GM19351 (cell line): Measurements from ENCODE around the gene MBD3L2B.
"Not testable (repeated sequence)": the region's sequence is repeated elsewhere in the genome, so short reads cannot be mapped to it uniquely, and the experiment has no call there.

ENCODE experiments used
- ATAC-seq: cut with Tn5 transposase; IDR thresholded peaks from one replicate; pipeline ENCODE4 v1.9.1; 2021; ENCODE audit warnings: mild to moderate bottlenecking, moderate library complexity; ENCODE audit not compliant: unreplicated experiment

MBD3L2B gene

DNA sequence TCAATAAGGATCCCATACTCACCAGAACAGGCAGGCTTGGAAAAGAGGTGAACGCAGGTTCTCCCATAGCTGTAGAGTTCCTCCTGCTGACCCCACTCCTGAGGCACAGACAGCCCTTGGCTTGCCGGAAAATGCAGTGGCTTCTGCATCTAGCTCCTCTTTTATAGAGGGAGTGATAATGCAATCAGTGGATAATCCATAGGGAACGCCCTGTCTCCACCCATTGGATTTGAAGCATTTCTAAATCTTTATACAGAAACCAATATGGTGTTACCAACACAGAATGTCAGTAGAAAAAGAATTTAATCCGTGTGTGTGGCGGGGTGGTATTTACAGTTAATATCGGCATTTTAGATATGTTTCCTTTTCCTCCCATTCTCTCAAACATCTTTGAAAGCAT, at the start of gene MBD3L2B:
MBD3L2B (minus strand) TSS at position 101 of the 400 bp plus-strand sequence; CDS start at position 67, 34 bp downstream.
- ATAC-seq = not testable (repeated sequence)

DNA sequence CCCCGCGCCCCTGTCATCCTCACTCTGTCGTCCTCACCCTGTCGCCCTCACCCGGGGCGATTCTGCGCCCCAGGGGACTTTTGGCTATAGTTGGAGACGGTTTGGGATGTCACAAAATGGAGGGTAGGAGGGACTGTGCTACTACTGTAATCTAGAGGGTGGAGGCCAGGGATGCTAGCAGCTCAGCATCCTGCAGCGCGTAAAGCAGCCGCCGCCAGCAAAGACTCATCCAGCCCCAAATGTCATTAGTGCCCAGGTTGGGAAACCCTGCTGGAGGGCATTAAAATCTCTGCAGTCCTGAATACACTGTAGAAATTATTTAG, 48.6 kb upstream of the MBD3L2B start:
- peak; percentile 26 for ATAC-seq

DNA sequence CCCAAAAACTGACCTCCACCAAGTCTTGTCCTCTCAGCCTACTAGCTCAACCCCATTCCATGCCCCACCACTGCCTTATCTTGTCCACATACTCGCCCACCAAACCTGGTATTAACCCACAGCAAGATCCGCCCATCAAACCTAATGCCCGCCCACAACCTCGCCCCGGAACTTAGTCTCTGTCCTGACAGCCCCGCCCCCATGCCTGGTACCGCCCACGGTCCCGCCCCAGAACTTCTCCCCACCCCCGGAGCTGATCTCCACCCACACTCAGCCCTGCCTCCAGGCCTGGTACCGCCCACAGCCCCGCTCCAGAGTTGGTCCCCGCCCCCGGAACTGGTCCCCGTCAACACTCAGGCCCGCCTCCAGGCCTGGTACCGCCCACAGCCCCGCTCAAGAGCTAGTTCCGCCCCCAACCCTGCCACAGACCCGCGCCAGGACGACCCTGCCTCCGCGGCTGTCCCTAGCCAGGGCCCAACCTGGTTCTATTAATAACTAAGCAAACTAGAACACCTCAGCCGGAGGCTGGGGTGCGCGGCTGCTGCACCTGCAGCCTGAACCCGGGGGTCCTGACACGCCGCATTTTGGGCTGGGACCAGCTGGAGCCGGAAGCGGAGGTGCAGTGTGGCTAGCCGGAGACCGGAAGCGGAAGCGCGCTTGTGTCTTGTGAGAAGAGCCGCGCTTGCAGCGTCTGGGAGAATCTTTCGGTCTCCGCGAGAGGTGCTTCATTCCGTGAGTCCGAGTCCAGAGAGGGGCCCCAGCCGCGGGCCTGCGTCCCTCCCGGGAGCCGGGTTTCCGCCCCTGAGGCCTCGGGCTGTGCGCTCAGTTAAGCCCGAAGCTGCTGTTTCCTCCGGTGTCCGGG, 48.0 kb upstream of the MBD3L2B start, which contains the start of gene ZNF557:
ZNF557 (plus strand) TSS at position 662 of the 862 bp plus-strand sequence. CDS start 5,372 bp downstream, outside the sequence.
- ATAC-seq = peak; percentile 89

DNA sequence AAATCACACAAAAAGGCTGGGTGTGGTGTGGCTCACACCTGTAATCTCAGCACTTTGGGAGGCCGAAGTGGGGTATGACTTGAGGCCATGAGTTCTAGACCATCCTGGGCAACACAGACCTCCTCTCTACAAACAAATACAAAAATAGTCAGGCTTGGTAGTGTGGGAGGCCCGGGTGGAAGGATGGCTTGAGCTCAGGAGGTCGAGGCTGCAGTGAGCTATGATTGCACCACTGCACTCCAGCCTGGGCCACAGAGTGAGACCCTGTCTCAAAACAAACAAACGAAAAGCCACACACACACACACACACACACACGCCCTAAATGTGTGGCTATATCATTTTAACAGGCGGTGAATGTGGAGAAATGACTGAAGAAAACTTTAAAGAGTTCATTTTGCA, 47.4 kb upstream of the MBD3L2B start:
- no peak for ATAC-seq

DNA sequence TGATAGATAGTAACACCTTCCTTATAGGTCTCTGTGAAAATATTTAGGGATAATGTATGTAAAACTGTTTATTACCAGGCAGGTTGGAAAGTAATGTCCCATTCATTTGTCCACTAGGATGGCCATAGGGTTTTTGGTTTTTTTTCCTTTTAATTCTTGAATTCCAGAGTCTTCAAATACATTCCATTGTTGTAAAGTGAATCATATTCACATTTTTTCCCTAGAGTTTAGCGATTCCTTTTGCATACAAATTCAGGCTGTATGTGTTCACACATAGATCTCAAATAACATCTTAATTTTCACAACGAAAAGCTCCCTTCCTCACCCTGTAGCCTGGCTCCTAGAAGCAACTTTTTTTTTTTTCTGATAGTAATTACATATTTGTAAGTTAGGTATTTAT, 46.5 kb upstream of the MBD3L2B start:
- ATAC-seq = no peak

DNA sequence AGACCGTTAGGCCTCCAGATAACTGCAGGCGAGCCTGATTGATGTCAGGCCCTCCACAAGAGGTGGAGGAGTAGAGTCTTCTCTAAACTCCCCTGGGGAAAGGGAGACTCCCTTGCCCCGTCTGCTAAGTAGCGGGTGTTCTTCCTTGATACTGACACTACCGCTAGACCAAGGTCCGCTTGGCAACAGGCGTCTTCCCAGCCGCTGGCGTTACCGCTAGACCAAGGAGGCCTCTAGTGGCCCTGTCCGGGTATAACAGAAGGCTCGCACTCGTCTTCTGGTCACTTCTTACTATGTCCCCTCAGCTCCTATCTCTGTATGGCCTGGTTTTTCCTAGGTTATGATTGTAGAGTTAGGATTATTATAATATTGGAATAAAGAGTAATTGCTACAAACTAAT, 45.9 kb upstream of the MBD3L2B start:
- ATAC-seq = not testable (repeated sequence)

DNA sequence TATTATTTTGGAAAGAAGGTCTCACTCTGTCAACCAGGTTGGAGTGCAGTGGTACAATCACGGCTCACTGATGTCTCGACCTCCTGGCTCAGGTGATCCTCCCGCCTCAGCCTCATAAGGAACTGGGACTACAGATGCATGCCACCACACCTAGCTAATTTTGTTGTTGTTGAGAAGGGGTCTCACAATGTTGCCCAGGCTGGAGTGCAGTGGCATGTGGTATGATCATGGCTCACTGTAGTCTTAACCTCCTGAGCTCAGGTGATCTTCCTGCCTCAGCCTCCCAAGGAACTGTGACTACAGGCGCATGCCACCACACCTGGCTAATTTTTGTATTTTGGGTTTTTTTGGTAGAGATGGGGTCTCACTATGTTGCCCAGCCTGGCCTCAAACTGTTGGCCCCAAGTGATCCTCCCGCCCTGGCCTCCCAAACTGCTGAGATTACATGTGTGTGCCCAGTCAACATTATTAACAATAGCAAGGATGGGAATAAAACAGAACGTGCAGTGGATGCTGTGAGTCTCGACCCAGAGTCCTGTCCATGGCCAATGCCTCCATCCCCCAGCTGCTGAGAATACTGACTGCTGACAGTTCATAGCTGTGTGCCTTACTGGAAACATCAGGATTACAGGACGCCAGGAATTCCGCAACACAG, 42.7 kb upstream of the MBD3L2B start:
- ATAC-seq = no peak

DNA sequence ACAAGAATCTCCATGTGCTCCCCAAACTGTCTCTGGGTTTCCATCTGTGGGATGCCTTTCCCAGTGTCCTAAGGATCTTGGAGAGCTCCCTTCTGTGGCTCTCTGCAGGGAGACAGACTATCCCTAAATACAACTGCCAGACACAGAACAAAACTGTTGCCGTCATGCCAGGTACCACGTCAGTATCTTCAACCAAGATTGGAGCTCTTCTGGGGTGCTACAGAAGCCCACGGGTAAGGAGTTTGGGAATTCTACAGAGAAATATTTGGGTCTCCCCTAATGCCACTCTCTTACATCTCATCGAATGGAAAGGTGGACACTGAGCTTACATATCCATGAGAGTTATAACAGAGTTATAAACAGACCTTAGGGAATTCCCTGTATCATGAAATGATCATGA, 42.1 kb upstream of the MBD3L2B start:
- ATAC-seq = no peak

DNA sequence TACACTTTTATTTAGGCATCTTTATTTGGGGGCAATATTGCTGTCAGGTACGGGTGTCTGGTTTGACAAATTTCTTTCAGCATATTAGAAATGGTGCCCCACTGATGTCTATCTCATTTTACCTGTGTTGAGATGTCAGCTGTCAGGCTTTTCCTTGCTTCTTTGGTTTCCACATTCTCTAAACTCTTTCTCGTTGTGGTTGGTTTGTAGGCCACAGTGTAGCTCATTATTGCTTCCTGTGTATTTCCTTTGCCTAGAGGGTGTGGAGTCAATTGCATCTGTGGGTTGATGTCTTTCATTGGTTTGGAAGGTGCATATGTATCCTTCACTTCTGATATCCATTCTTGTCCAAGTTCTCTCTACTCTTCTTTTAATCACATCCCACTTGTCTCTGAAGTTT, 38.7 kb upstream of the MBD3L2B start:
- ATAC-seq = not testable (repeated sequence)

DNA sequence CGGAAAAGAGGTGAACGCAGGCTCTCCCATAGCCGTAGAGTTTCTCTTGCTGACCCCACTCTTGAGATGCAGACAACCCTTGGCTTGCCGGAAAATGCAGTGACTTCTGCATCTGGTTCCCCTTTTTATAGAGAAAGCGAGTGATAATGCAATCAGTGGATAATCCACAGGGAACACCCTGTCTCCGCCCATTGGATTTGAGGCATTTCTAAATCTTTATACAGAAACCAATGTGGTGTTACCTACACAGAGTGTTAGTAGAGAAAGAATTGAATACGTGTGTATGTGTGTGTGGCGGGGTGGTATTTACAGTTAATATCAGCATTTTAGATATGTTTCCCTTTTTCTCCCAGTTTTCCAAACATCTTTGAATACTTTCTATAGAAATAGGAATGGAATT, 37.3 kb upstream of the MBD3L2B start, which contains the start of gene MBD3L3:
MBD3L3 (minus strand) TSS at position 101 of the 400 bp plus-strand sequence; CDS start at position 30, 71 bp downstream.
- not testable (repeated sequence) for ATAC-seq

DNA sequence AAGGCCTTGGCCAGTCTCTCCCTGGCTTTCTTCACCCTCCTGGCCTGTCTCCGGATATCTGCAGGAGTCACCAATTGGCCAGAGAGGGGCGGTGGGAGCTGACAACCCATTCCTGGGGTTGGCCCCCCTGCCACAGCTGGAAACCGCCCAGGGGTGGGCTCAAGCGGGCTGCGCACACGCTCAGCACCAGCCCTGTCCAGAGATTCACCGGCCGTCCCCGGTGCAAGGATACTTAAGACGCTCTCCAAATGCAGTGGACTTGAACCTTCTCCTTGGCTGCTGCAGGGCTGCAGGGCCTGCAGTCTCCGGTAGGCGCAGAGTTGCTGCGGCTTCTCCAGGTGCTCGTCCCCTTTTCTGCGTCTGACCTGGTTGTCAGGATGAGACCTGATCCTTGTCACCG, 35.1 kb upstream of the MBD3L2B start:
- ATAC-seq = not testable (repeated sequence)

DNA sequence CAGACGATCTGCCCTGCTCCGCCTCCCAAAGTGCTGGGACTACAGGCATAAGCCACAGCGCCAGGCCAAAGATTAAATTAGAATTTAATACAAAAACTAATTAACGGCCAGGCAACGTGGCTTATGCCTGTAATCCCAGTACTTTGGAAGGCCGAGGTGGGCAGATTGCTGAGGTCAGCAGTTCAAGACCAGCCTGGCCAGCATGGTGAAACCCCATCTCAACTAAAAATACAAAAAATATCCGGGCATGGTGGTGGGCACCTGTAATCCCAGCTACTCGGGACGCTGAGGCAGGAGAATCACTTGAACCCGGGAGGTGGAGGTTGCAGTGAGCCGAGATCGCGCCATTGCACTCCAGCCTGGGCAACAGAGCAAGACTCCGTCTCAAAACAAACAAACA, 34.4 kb upstream of the MBD3L2B start:
- not testable (repeated sequence) for ATAC-seq

DNA sequence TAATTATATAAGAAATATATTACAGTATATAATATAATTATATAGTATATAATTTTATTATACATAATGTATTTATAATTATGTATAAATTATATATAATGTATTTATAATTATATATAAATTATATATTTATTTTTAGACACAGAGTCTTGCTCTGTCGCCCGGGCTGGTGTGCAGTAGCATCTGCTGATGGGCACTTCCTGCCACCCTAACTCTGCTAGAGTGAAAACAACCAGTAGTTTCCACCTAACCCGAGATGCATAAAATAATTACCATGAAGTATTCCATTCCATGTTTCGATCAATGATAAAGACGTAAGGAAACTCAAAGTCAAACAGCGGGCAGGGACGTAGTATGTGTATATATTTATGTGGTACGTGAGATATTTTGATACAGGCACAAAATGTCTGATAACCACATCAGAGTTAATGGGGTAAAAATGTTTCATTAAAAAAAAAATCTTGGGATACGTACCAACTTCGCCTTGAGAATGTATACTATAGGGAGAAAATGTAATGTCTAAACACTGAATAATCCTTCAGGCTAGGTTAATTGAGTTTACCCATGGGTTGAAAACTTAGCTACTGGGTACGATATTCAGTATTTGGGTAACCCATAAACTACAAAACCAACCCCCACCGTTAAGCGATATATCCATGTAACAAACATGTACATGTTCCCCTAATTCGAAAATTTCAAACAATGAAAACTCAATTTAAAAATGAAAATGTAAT, 33.6 kb upstream of the MBD3L2B start:
- not testable (repeated sequence) for ATAC-seq

DNA sequence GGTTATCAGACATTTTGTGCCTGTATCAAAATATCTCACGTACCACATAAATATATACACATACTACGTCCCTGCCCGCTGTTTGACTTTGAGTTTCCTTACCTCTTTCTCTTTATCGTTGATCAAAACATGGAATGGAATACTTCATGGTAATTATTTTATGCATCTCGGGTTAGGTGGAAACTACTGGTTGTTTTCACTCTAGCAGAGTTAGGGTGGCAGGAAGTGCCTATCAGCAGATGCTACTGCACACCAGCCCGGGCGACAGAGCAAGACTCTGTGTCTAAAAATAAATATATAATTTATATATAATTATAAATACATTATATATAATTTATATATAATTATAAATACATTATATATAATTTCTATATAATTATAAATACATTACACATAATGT, 31.7 kb upstream of the MBD3L2B start:
- not testable (repeated sequence) for ATAC-seq

DNA sequence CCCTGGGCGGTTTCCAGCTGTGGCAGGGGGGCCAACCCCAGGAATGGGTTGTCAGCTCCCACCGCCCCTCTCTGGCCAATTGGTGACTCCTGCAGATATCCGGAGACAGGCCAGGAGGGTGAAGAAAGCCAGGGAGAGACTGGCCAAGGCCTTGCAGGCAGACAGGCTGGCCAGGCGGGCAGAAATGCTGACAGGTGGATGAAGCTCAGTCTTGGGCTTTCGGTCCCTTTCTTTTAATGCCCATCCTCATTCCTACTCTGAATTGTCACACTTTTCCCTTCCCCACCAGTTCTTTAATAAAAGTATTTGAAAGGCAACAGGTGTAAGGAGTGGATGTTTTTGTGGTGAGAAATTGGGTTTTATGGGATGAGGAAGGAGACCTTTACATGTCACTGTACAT, 30.2 kb upstream of the MBD3L2B start:
- ATAC-seq = not testable (repeated sequence)

DNA sequence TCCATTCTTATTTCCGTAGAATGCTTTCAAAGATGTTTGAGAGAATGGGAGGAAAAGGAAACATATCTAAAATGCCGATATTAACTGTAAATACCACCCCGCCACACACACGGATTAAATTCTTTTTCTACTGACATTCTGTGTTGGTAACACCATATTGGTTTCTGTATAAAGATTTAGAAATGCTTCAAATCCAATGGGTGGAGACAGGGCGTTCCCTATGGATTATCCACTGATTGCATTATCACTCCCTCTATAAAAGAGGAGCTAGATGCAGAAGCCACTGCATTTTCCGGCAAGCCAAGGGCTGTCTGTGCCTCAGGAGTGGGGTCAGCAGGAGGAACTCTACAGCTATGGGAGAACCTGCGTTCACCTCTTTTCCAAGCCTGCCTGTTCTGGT, 27.8 kb upstream of the MBD3L2B start, which contains the start of gene MBD3L2:
MBD3L2 (plus strand) TSS at position 301 of the 400 bp plus-strand sequence; CDS start at position 354, 53 bp downstream.
- not testable (repeated sequence) for ATAC-seq

DNA sequence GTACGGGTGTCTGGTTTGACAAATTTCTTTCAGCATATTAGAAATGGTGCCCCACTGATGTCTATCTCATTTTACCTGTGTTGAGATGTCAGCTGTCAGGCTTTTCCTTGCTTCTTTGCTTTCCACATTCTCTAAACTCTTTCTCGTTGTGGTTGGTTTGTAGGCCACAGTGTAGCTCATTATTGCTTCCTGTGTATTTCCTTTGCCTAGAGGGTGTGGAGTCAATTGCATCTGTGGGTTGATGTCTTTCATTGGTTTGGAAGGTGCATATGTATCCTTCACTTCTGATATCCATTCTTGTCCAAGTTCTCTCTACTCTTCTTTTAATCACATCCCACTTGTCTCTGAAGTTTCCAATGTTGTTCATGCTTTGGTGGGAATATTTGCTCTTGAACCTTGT, 20.3 kb upstream of the MBD3L2B start:
- ATAC-seq = not testable (repeated sequence)

DNA sequence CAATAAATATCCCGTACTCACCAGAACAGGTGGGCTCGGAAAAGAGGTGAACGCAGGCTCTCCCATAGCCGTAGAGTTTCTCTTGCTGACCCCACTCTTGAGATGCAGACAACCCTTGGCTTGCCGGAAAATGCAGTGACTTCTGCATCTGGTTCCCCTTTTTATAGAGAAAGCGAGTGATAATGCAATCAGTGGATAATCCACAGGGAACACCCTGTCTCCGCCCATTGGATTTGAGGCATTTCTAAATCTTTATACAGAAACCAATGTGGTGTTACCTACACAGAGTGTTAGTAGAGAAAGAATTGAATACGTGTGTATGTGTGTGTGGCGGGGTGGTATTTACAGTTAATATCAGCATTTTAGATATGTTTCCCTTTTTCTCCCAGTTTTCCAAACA, 18.8 kb upstream of the MBD3L2B start, which contains the start of gene MBD3L4:
MBD3L4 (minus strand) TSS at position 101 of the 400 bp plus-strand sequence; CDS start at position 66, 35 bp downstream.
- not testable (repeated sequence) for ATAC-seq

DNA sequence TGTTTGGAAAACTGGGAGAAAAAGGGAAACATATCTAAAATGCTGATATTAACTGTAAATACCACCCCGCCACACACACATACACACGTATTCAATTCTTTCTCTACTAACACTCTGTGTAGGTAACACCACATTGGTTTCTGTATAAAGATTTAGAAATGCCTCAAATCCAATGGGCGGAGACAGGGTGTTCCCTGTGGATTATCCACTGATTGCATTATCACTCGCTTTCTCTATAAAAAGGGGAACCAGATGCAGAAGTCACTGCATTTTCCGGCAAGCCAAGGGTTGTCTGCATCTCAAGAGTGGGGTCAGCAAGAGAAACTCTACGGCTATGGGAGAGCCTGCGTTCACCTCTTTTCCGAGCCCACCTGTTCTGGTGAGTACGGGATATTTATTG, 9.0 kb upstream of the MBD3L2B start, which contains the start of gene MBD3L5:
MBD3L5 (plus strand) TSS at position 301 of the 400 bp plus-strand sequence; CDS start at position 335, 34 bp downstream.
- not testable (repeated sequence) for ATAC-seq

DNA sequence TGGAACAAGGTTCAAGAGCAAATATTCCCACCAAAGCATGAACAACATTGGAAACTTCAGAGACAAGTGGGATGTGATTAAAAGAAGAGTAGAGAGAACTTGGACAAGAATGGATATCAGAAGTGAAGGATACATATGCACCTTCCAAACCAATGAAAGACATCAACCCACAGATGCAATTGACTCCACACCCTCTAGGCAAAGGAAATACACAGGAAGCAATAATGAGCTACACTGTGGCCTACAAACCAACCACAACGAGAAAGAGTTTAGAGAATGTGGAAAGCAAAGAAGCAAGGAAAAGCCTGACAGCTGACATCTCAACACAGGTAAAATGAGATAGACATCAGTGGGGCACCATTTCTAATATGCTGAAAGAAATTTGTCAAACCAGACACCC, 7.6 kb upstream of the MBD3L2B start:
- ATAC-seq = not testable (repeated sequence)

DNA sequence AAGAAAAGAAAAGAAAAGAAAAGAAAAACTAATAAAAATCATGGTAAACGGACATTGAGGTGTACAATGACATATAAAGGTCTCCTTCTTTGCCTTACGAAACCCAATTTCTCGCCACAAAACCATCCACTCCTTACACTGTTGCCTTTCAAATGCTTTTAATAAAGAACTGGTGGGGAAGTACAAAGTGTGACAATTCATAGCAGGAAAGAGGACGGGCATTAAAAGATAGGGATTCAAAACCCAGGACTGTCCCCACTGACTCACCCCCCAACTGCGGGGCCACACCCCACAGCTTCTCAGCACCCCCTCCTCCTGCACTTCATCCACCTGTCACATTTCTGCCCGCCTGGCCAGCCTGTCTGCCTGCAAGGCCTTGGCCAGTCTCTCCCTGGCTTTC, 2.4 kb downstream of the MBD3L2B start:
- no peak for ATAC-seq
